Kidney (tissue), 14 donors: Measurements from ENCODE around the gene ARFRP1. TPM values are rescaled to one million over a fixed set of nuclear protein-coding genes. Genes with fewer than 3 reads are reported as not detected.
"Not testable (repeated sequence)": the region's sequence is repeated elsewhere in the genome, so short reads cannot be mapped to it uniquely, and the experiment has no call there.

ENCODE experiments used
- DNase-seq, 5 donors: peaks; one replicate each; pipeline ENCODE4 v3.0.0-alpha.2; 2013 to 2020
- FAIRE-seq: peaks from 2 replicates; lab custom pipeline; 2012; peaks lifted over from hg19 to GRCh38; lab: Jason Lieb, UNC
- H3K27ac ChIP-seq, 2 donors: one replicate each; pipeline ENCODE4 v1.7.0; 2013; ENCODE audit warnings: low read depth in 2 of 2, low read length in 2 of 2, inconsistent platforms in 1 of 2
- H3K27me3 ChIP-seq: one replicate; pipeline ENCODE4 v1.7.1; 2013; ENCODE audit warnings: low read length, inconsistent platforms; ENCODE audit not compliant: control insufficient read depth, insufficient read depth
- H3K36me3 ChIP-seq, 3 donors: one replicate each; pipeline versions ENCODE4 v1.7.0 to v1.7.1; 2013; ENCODE audit warnings: low read length in 3 of 3, control low read depth in 1 of 3, inconsistent platforms in 1 of 3; ENCODE audit not compliant: insufficient read depth in 3 of 3, control insufficient read depth in 2 of 3
- H3K4me1 ChIP-seq, 3 donors: one replicate each; pipeline versions ENCODE4 v1.7.0 to v1.7.1; 2013; ENCODE audit warnings: low read length in 3 of 3, inconsistent platforms in 1 of 3, low read depth in 1 of 3; ENCODE audit not compliant: control insufficient read depth in 2 of 3, insufficient read depth in 2 of 3
- H3K4me3 ChIP-seq, 3 donors: one replicate each; pipeline versions ENCODE4 v1.7.0 to v1.8.1; 2013; ENCODE audit warnings: low read length in 3 of 3, control low read depth in 1 of 3, inconsistent platforms in 1 of 3
- H3K9ac ChIP-seq, 3 donors: one replicate each; pipeline versions ENCODE4 v1.7.0 to v1.7.1; 2013; ENCODE audit warnings: low read length in 3 of 3, control low read depth in 1 of 3, inconsistent platforms in 1 of 3
- H3K9me3 ChIP-seq, 3 donors: one replicate each; pipeline versions ENCODE4 v1.7.0 to v1.7.1; 2013; ENCODE audit warnings: low read length in 3 of 3, control low read depth in 1 of 3, inconsistent platforms in 1 of 3; ENCODE audit not compliant: control insufficient read depth in 2 of 3, insufficient read depth in 1 of 3
- intact Hi-C: fragments of 100-400 bp; cut with DNase I; formaldehyde crosslinking; loops from one replicate; pipeline ENCODE4 v1.11.1; 2022
- polyA plus RNA-seq: library from polyadenylated mRNA; stranded (reverse); fragments of 350-450 nt; fragmentation: Illumina TruSeq; extraction: RNeasy Lipid Tissue Mini Kit (QIAGEN cat#74804); gene quantifications from one replicate; pipeline ENCODE4 v1.2.3, GENCODE V29; 2014; ENCODE audit warnings: low read depth, low replicate concordance; ENCODE audit not compliant: insufficient read depth
- total RNA-seq: library from RNA; stranded (reverse); fragmentation: NEBNext Ultra II Directional; extraction: Animal tissue kit (Norgen Biotek cat#: 25700); gene quantifications from one replicate; pipeline ENCODE4 v1.2.1, GENCODE V29; 2021
- TF ChIP-seq, protein P1 (sequence below): IDR thresholded peaks from 3 replicates; pipeline ENCODE4 v1.5.1; 2012; ENCODE audit warnings: mild to moderate bottlenecking, moderate library complexity, borderline replicate concordance; ENCODE audit not compliant: insufficient read depth; ENCODE audit errors: extremely low read depth
- donor health status: control.
- donor health status: control.
- donor health status: control.
- donor health status: control.
- donor health status: control.
- donor health status: DM: yes; HTN: yes; CAD: no.
- donor health status: Normal renal cell carcinoma (clear cell type).

Gene ARFRP1
- total and polyA plus RNA-seq, 2 donors from 2014 or later: 60.6 to 71.2 TPM

DNA sequence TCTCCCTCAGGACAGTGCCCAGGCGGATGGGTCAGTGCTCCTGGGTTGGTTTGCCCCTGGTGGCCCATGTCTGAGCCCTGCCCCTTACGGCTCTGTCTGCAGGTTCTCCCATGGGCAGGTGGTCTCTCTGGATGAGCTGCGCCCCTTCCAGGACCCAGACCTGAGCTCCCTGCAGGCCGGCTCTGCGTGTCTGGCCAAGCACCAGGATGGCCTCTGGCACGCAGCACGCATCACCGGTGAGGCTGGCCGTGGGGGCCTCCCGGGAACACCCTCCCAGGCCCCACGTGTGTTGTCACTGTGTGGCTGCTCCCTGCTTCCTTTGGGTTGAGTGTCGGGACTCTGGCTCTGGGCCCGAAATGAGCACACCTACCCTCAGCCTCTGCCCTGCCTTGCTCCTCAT is 25.3 kb upstream of the ARFRP1 start:
- Histone ChIP-seq H3K9me3 (no peaks in the 10 kb centered on the region), H3K4me3 (no peak overlapping the region), H3K27me3 (no peaks in the 10 kb centered on the region), H3K27ac (no peak overlapping the region), H3K4me1 (peaks cover 0 to 16% (median 0%) of the 10 kb centered on the region in 3 donors), H3K36me3 (peaks cover 4 to 8% (median 6%) of the 10 kb centered on the region in 3 donors), H3K9ac (no peak overlapping the region)
- TF ChIP-seq, protein P1, sequence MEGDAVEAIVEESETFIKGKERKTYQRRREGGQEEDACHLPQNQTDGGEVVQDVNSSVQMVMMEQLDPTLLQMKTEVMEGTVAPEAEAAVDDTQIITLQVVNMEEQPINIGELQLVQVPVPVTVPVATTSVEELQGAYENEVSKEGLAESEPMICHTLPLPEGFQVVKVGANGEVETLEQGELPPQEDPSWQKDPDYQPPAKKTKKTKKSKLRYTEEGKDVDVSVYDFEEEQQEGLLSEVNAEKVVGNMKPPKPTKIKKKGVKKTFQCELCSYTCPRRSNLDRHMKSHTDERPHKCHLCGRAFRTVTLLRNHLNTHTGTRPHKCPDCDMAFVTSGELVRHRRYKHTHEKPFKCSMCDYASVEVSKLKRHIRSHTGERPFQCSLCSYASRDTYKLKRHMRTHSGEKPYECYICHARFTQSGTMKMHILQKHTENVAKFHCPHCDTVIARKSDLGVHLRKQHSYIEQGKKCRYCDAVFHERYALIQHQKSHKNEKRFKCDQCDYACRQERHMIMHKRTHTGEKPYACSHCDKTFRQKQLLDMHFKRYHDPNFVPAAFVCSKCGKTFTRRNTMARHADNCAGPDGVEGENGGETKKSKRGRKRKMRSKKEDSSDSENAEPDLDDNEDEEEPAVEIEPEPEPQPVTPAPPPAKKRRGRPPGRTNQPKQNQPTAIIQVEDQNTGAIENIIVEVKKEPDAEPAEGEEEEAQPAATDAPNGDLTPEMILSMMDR: no peak
- DNase-seq (no peak), FAIRE-seq (no peak)
- intact Hi-C loops: no loop called here

GRCh38 chr20:63732118-63733095 is 24.6 kb upstream of the ARFRP1 start:
- FAIRE-seq: no peak
- no peaks in the 10 kb centered on the region for H3K27me3 ChIP-seq
- H3K4me3 ChIP-seq: peak overlapping the region in 1 of 3 donors; percentile 13
- H3K9me3 ChIP-seq: no peaks in the 10 kb centered on the region
- no peak for DNase-seq
- H3K36me3 ChIP-seq: peaks cover 4 to 8% (median 6%) of the 10 kb centered on the region in 3 donors
- TF ChIP-seq, protein P1: no peak
- intact Hi-C loops: no loop called here
- H3K9ac ChIP-seq: no peak overlapping the region
- H3K27ac ChIP-seq: no peak overlapping the region
- peaks cover 0 to 17% (median 3%) of the 10 kb centered on the region in 3 donors for H3K4me1 ChIP-seq

DNA sequence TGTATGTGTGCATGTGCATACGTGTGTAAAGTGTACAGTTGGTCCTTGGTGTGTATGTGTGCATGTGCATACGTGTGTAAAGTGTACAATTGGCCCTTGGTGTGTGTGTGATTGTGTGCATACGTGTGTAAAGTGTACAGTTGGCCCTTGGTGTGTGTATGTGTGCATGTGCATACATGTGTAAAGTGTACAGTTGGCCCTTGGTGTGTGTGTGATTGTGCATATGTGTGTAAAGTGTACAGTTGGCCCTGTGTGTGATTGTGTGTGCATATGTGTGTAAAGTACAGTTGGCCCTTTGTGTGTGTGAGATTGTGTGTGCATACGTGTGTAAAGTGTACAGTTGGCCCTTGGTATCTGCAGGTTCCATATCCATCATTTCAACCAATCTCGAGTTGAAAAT is 23.6 kb upstream of the ARFRP1 start:
- TF ChIP-seq, protein P1: no peak
- Histone ChIP-seq H3K9me3 (no peaks in the 10 kb centered on the region), H3K27ac (no peak overlapping the region), H3K9ac (no peak overlapping the region), H3K4me3 (no peak overlapping the region), H3K36me3 (peaks cover 4 to 8% (median 6%) of the 10 kb centered on the region in 3 donors), H3K27me3 (no peaks in the 10 kb centered on the region), H3K4me1 (peaks cover 0 to 17% (median 6%) of the 10 kb centered on the region in 3 donors)
- FAIRE-seq: no peak
- intact Hi-C loops: no loop called here
- DNase-seq: no peak

DNA sequence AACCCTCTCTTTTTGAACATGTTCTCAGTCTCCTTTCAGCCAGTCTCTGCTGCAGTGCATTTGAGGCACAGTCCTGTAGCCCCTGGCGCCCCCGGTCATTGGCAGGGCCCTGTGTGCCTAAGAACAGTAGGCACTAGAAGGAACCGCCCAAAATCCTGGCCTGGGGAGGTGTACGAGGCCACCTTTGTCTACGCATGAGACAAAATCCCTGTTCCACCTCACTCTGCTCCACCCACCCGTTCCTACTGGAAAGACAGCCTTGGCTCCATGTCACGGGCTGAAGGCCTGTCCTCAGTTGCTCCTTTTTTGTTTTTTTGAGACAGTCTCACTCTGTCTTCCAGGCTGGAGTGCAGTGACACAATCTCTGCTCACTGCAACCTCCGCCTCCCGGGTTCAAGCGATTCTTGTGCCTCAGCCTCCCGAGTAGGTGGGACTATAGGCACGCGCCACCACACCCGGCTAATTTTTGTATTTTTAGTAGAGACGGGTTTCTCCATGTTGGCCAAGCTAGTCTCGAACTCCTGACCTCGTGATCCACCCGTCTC is 22.5 kb upstream of the ARFRP1 start:
- H3K4me1 ChIP-seq: peaks cover 0 to 17% (median 6%) of the 10 kb centered on the region in 3 donors
- H3K9me3 ChIP-seq, intact Hi-C loops, H3K27me3 ChIP-seq, H3K36me3 ChIP-seq, H3K27ac ChIP-seq, FAIRE-seq, H3K9ac ChIP-seq, DNase-seq, H3K4me3 ChIP-seq: not testable (repeated sequence)

GRCh38 chr20:63722967-63723622 is 15.3 kb upstream of the ARFRP1 start:
- H3K4me3 ChIP-seq, FAIRE-seq, H3K9me3 ChIP-seq, H3K27me3 ChIP-seq, H3K36me3 ChIP-seq, H3K4me1 ChIP-seq, intact Hi-C loops, DNase-seq, H3K27ac ChIP-seq, H3K9ac ChIP-seq: not testable (repeated sequence)
